ENCODE results near the gene SLC17A9.

DNA sequence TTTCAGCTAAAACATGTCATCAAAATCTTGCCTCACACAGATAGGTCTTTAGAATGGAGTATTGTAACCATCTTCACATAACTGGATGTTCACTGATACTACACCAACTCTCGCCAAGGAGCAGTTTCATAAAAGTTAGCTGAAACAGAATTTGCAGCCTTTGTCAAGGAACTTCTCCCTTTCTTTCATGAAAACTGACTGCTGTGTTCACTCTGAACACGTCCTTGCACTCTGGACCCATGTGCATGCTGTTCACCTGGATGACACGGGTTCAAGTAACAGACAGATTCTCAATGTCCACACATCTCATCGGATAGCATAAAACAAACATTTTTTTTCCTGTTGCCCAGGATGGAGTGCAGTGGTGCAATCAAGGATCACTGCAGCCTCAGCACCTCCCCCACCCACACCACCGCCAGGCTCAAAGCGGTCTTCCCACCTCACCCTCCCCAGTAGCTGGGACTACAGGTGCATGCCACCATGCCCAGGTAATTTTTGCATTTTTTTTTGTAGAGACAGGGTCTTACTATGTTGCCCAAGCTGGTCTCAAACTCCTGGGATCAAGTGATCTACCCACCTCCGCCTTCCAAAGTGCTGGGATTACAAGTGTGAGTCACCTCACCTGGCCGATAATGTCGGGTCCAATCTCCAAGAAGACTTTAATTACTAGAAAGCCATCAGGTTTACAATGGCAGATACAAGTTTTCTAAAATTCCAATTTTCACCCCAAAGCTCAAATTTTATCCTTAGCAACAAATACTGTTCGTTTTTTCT, 35.6 kb upstream of the SLC17A9 start:
- TF ChIP-seq, protein P1, sequence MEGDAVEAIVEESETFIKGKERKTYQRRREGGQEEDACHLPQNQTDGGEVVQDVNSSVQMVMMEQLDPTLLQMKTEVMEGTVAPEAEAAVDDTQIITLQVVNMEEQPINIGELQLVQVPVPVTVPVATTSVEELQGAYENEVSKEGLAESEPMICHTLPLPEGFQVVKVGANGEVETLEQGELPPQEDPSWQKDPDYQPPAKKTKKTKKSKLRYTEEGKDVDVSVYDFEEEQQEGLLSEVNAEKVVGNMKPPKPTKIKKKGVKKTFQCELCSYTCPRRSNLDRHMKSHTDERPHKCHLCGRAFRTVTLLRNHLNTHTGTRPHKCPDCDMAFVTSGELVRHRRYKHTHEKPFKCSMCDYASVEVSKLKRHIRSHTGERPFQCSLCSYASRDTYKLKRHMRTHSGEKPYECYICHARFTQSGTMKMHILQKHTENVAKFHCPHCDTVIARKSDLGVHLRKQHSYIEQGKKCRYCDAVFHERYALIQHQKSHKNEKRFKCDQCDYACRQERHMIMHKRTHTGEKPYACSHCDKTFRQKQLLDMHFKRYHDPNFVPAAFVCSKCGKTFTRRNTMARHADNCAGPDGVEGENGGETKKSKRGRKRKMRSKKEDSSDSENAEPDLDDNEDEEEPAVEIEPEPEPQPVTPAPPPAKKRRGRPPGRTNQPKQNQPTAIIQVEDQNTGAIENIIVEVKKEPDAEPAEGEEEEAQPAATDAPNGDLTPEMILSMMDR (conservative IDR thresholded peaks at IDR 0.05; ENCODE audit: low read depth in 2 of 2), result no peak
- TF ChIP-seq POLR2AphosphoS5 (IDR thresholded peaks at IDR 0.05; ENCODE audit: low read depth), result no peak
- no peak for TF ChIP-seq EZH2phosphoT487 (IDR thresholded peaks at IDR 0.05; ENCODE audit: unreplicated experiment)
- no peak for TF ChIP-seq EZH2 (IDR thresholded peaks at IDR 0.05; ENCODE audit: low read depth, unreplicated experiment)
- TF ChIP-seq, protein P2, sequence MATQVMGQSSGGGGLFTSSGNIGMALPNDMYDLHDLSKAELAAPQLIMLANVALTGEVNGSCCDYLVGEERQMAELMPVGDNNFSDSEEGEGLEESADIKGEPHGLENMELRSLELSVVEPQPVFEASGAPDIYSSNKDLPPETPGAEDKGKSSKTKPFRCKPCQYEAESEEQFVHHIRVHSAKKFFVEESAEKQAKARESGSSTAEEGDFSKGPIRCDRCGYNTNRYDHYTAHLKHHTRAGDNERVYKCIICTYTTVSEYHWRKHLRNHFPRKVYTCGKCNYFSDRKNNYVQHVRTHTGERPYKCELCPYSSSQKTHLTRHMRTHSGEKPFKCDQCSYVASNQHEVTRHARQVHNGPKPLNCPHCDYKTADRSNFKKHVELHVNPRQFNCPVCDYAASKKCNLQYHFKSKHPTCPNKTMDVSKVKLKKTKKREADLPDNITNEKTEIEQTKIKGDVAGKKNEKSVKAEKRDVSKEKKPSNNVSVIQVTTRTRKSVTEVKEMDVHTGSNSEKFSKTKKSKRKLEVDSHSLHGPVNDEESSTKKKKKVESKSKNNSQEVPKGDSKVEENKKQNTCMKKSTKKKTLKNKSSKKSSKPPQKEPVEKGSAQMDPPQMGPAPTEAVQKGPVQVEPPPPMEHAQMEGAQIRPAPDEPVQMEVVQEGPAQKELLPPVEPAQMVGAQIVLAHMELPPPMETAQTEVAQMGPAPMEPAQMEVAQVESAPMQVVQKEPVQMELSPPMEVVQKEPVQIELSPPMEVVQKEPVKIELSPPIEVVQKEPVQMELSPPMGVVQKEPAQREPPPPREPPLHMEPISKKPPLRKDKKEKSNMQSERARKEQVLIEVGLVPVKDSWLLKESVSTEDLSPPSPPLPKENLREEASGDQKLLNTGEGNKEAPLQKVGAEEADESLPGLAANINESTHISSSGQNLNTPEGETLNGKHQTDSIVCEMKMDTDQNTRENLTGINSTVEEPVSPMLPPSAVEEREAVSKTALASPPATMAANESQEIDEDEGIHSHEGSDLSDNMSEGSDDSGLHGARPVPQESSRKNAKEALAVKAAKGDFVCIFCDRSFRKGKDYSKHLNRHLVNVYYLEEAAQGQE (IDR thresholded peaks at IDR 0.05; ENCODE audit: unreplicated experiment), result no peak
- no peak for TF ChIP-seq STAT1 (IDR thresholded peaks at IDR 0.05; ENCODE audit: unreplicated experiment)
- TF ChIP-seq CREB1 (CRISPR knock-in tag; IDR thresholded peaks at IDR 0.05; ENCODE audit: low read depth), result no peak
